Measurements from ENCODE around the gene GFOD1. TPM values are rescaled to one million over a fixed set of nuclear protein-coding genes. Genes with fewer than 3 reads are reported as not detected.

Gene GFOD1
- total RNA-seq, 1 experiment from 2014 or later = 8.8 TPM

GRCh38 chr6:13359287-13359686, 128.1 kb downstream of the GFOD1 start:
- no peaks in the 10 kb centered on the region for H3K27me3 ChIP-seq (replicated peaks; ENCODE audit: insufficient read depth, low read depth, low read length, poor library complexity)
- H3K27ac ChIP-seq (ENCODE audit: low read depth, low read length, poor library complexity, severe bottlenecking) = no peak overlapping the region
- TF ChIP-seq CTCF (conservative IDR thresholded peaks at IDR 0.05; ENCODE audit: low read depth, low read length) = no peak
- no peak for TF ChIP-seq EZH2 (IDR thresholded peaks at IDR 0.05; ENCODE audit: borderline replicate concordance, low read depth, low read length, poor library complexity, severe bottlenecking)
- H3K4me1 ChIP-seq (ENCODE audit: insufficient read depth, low read length, poor library complexity, severe bottlenecking) = no peaks in the 10 kb centered on the region
- DNase-seq (ENCODE audit: low spot score) = no peak
- POLR2A ChIA-PET (ENCODE audit: low non-redundant PET) = no interaction called here
- CTCF ChIA-PET = no interaction called here
- H3K9me3 ChIP-seq (ENCODE audit: low read depth, low read length, poor library complexity, severe bottlenecking) = no peaks in the 10 kb centered on the region
- intact Hi-C loops (cut with micrococcal nuclease; ENCODE audit: unreplicated experiment) = no loop called here
- no TSS peak for BruUV-seq (replicated peaks)
- no peaks in the 10 kb centered on the region for H3K36me3 ChIP-seq (ENCODE audit: insufficient read depth, low read length, poor library complexity, severe bottlenecking)
- no peak overlapping the region for H3K4me3 ChIP-seq (ENCODE audit: low read depth, low read length, poor library complexity, severe bottlenecking)

GRCh38 chr6:13358511-13358910, 128.9 kb downstream of the GFOD1 start:
- POLR2A ChIA-PET (ENCODE audit: low non-redundant PET) = no interaction called here
- CTCF ChIA-PET = no interaction called here
- Histone ChIP-seq H3K36me3 (ENCODE audit: insufficient read depth, low read length, poor library complexity, severe bottlenecking) (no peaks in the 10 kb centered on the region), H3K27me3 (replicated peaks; ENCODE audit: insufficient read depth, low read depth, low read length, poor library complexity) (no peaks in the 10 kb centered on the region), H3K4me1 (ENCODE audit: insufficient read depth, low read length, poor library complexity, severe bottlenecking) (no peaks in the 10 kb centered on the region), H3K27ac (ENCODE audit: low read depth, low read length, poor library complexity, severe bottlenecking) (no peak overlapping the region), H3K4me3 (ENCODE audit: low read depth, low read length, poor library complexity, severe bottlenecking) (no peak overlapping the region), H3K9me3 (ENCODE audit: low read depth, low read length, poor library complexity, severe bottlenecking) (no peaks in the 10 kb centered on the region)
- intact Hi-C loops (cut with micrococcal nuclease; ENCODE audit: unreplicated experiment) = no loop called here
- DNase-seq (ENCODE audit: low spot score) = no peak
- BruUV-seq (replicated peaks) = no TSS peak
- TF ChIP-seq CTCF (conservative IDR thresholded peaks at IDR 0.05; ENCODE audit: low read depth, low read length) = no peak
- TF ChIP-seq EZH2 (IDR thresholded peaks at IDR 0.05; ENCODE audit: borderline replicate concordance, low read depth, low read length, poor library complexity, severe bottlenecking) = no peak

- no TSS peak for BruUV-seq (replicated peaks)
- Histone ChIP-seq H3K36me3 (ENCODE audit: insufficient read depth, low read length, poor library complexity, severe bottlenecking) (no peaks in the 10 kb centered on the region), H3K27ac (ENCODE audit: low read depth, low read length, poor library complexity, severe bottlenecking) (no peak overlapping the region), H3K4me1 (ENCODE audit: insufficient read depth, low read length, poor library complexity, severe bottlenecking) (no peaks in the 10 kb centered on the region), H3K27me3 (replicated peaks; ENCODE audit: insufficient read depth, low read depth, low read length, poor library complexity) (no peaks in the 10 kb centered on the region), H3K4me3 (ENCODE audit: low read depth, low read length, poor library complexity, severe bottlenecking) (no peak overlapping the region), H3K9me3 (ENCODE audit: low read depth, low read length, poor library complexity, severe bottlenecking) (no peaks in the 10 kb centered on the region)
- TF ChIP-seq EZH2 (IDR thresholded peaks at IDR 0.05; ENCODE audit: borderline replicate concordance, low read depth, low read length, poor library complexity, severe bottlenecking) (no peak), CTCF (conservative IDR thresholded peaks at IDR 0.05; ENCODE audit: low read depth, low read length) (no peak)
- ChIA-PET CTCF (no interaction called here), POLR2A (ENCODE audit: low non-redundant PET) (interaction anchor here (0.5 to 0.6 kb wide), 2 partner anchors 190 to 239 kb away, joined by 12 read pairs; no protein-coding TSS in a partner anchor)
- no peak for DNase-seq (ENCODE audit: low spot score)
- intact Hi-C loops (cut with micrococcal nuclease; ENCODE audit: unreplicated experiment) = no loop called here
Observed at GRCh38 chr6:13357551-13358075, 129.8 kb downstream of the GFOD1 start.
